ENCODE measurements around the gene SEPTIN8. TPM values are rescaled to one million over a fixed set of nuclear protein-coding genes. Genes with fewer than 3 reads are reported as not detected.

SEPTIN8 gene
- total and polyA plus RNA-seq, 4 experiments from 2014 or later, result 1.1 to 13.8 (median 8.0) TPM

DNA sequence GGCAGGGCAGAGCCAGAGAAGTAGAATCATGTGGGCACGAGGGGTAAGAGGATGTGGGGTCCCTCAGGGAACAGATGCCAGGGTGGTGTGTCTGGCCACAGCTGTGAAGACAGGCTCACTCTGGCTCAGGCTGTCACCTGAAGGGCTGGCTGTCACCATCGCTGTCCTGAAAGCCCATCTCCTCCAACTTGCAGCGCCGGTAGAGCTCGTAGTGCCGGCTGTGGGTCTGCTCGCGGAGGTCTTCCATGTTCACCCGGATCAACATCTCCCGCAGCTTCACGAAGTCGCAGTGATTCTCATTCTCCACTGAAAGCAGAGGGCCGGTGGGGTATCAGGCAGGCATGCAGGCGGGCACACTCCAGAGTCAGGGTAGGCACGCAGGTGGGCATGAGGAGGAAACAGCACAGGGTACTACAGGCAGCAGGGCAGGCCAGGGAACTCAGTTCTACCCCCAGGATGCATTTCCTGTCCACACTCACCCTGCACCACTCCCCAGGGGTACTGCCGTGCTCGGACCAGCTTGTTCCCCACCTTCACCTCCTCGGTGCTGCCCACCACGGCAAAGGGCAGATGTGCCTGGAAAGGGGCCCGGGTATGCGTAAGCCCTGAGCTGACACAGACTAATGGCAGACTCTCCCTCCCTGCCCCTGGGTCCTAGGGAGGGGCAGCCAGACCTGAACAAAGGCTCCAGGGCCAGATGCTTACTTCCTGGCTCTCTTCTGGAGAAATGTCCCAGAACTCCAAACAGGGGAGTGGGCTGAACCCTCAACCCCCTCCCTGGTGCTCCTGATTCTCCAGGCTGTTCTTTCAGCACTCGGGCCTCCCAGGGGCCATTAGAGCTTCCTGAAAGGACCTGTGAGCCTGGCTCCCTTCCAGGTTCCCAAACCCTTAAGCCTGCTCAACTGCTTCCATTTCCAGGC is 15.5 kb downstream of the SEPTIN8 start:
- intact Hi-C loops (cut with micrococcal nuclease), result no loop called here
- peak overlapping the region in 3 of 7 donors; percentile 6 to 34 (median 26) for H3K27ac Mint-ChIP-seq
- H3K27me3 Mint-ChIP-seq, result no peaks in the 10 kb centered on the region
- no peaks in the 10 kb centered on the region for H3K9me3 Mint-ChIP-seq
- no peak for DNase-seq
- ChIA-PET CTCF (ENCODE audit: partially characterized antibody) (interaction anchor here (1.5 kb wide), 1 partner anchor 15 kb away, joined by 4 read pairs; the partner anchor contains the start of gene CCNI2), POLR2A (ENCODE audit: partially characterized antibody) (interaction anchor here (3.3 kb wide), 1 partner anchor 14 kb away, joined by 12 read pairs; the partner anchor contains the start of gene CCNI2)
- H3K9me3 ChIP-seq (ENCODE audit: control insufficient read depth in 1 of 2, low read length in 2 of 2), result no peaks in the 10 kb centered on the region
- no peaks in the 10 kb centered on the region for H3K4me1 ChIP-seq (ENCODE audit: insufficient read depth, low read length)
- H3K27me3 ChIP-seq (ENCODE audit: insufficient read depth, low read length), result no peaks in the 10 kb centered on the region
- no peak overlapping the region for H3K27ac ChIP-seq (ENCODE audit: low read depth, low read length)
- H3K4me3 ChIP-seq (ENCODE audit: low read length in 2 of 2), result no peak overlapping the region
- peaks cover 0 to 31% of the 10 kb centered on the region in 2 donors for H3K36me3 Mint-ChIP-seq
- H3K4me3 Mint-ChIP-seq, result no peak overlapping the region
- peaks cover 0 to 1% (median 0%) of the 10 kb centered on the region in 4 donors for H3K4me1 Mint-ChIP-seq
- peaks cover 12% of the 10 kb centered on the region for H3K36me3 ChIP-seq (ENCODE audit: insufficient read depth, low read length)

DNA sequence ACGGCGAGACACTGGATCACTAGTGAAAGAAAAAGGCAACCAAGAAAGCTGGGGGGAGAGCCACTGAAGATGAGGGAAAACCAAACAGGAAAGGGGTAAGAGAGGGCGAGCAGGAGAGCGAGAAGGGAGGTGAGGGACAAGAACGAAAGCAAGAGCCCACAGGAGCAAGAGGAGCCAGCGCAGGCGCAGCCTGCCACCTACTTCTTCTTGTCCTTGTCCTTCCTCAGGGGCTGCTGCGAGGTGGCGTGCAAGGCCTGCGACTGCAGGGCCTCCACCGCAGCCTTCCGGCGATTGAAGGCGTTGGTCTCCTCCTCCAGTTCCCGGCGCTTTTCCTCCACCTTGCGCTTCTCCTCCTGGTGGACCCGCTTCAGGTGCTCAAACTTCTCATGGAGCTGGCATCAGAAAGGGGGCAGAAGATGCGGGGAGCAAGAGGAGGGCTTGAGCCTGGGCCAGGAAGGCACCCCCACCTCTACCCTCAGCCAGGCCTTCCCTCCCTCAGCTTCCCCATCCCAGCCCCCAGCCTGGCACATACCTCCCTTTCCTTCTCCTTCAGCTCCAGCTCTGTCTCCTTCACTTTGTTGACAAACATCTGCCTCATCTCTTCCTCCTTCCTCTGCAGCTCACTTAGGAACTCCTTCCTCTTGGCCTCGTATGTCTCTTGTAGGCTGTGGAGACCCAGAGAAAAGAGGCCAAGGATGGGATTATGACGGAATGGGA is 16.3 kb downstream of the SEPTIN8 start:
- Histone ChIP-seq H3K27me3 (ENCODE audit: insufficient read depth, low read length) (no peaks in the 10 kb centered on the region), H3K4me3 (ENCODE audit: low read length in 2 of 2) (no peak overlapping the region), H3K9me3 (ENCODE audit: control insufficient read depth in 1 of 2, low read length in 2 of 2) (no peaks in the 10 kb centered on the region), H3K4me1 (ENCODE audit: insufficient read depth, low read length) (no peaks in the 10 kb centered on the region), H3K36me3 (ENCODE audit: insufficient read depth, low read length) (peaks cover 12% of the 10 kb centered on the region), H3K27ac (ENCODE audit: low read depth, low read length) (no peak overlapping the region)
- ChIA-PET CTCF (ENCODE audit: partially characterized antibody) (interaction anchor here (1.5 kb wide), 1 partner anchor 14 kb away, joined by 4 read pairs; the partner anchor contains the start of gene CCNI2), POLR2A (ENCODE audit: partially characterized antibody) (interaction anchor here (0.6 to 3.3 kb wide), 2 partner anchors 11 to 14 kb away, joined by 3 to 12 read pairs; partner anchors contain the start of gene CCNI2)
- H3K36me3 Mint-ChIP-seq, result peaks cover 0 to 34% of the 10 kb centered on the region in 2 donors
- intact Hi-C loops (cut with micrococcal nuclease), result no loop called here
- H3K4me3 Mint-ChIP-seq, result no peak overlapping the region
- H3K9me3 Mint-ChIP-seq, result no peaks in the 10 kb centered on the region
- peak overlapping the region in 3 of 7 donors; percentile 26 to 43 (median 34) for H3K27ac Mint-ChIP-seq
- DNase-seq, result no peak
- no peaks in the 10 kb centered on the region for H3K27me3 Mint-ChIP-seq
- H3K4me1 Mint-ChIP-seq, result peaks cover 0 to 1% (median 0%) of the 10 kb centered on the region in 4 donors

DNA sequence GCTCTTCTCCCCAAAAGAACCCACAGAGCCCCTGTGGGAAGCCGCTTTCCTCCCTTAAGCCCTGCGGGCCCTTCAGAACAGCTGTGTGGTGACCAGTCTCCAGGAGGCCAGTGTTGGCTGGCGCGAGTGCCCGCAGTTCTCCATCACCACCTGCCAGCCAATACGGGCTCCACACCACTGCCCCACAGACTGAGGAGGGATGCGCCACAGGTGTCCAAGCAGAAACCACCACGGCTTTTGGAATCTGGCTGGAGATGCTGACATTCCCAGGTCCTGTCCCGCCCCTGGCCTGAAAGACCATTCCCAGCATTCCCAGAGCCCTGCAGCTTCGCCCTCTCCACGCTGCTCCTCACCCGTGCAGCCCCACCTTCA is 17.0 kb downstream of the SEPTIN8 start:
- no peaks in the 10 kb centered on the region for H3K4me1 ChIP-seq (ENCODE audit: insufficient read depth, low read length)
- peaks cover 12% of the 10 kb centered on the region for H3K36me3 ChIP-seq (ENCODE audit: insufficient read depth, low read length)
- CTCF ChIA-PET (ENCODE audit: partially characterized antibody), result no interaction called here
- intact Hi-C loops (cut with micrococcal nuclease), result no loop called here
- H3K27me3 Mint-ChIP-seq, result no peaks in the 10 kb centered on the region
- no peak overlapping the region for H3K27ac Mint-ChIP-seq
- POLR2A ChIA-PET (ENCODE audit: partially characterized antibody), result interaction anchor here (3.3 kb wide), 1 partner anchor 13 kb away, joined by 12 read pairs; the partner anchor contains the start of gene CCNI2
- H3K4me1 Mint-ChIP-seq, result peaks cover 0 to 3% (median 0%) of the 10 kb centered on the region in 4 donors
- no peaks in the 10 kb centered on the region for H3K9me3 ChIP-seq (ENCODE audit: control insufficient read depth in 1 of 2, low read length in 2 of 2)
- H3K4me3 Mint-ChIP-seq, result no peak overlapping the region
- no peak overlapping the region for H3K4me3 ChIP-seq (ENCODE audit: low read length in 2 of 2)
- H3K36me3 Mint-ChIP-seq, result peaks cover 0 to 34% of the 10 kb centered on the region in 2 donors
- no peak overlapping the region for H3K27ac ChIP-seq (ENCODE audit: low read depth, low read length)
- no peaks in the 10 kb centered on the region for H3K27me3 ChIP-seq (ENCODE audit: insufficient read depth, low read length)
- no peak for DNase-seq
- no peaks in the 10 kb centered on the region for H3K9me3 Mint-ChIP-seq

DNA sequence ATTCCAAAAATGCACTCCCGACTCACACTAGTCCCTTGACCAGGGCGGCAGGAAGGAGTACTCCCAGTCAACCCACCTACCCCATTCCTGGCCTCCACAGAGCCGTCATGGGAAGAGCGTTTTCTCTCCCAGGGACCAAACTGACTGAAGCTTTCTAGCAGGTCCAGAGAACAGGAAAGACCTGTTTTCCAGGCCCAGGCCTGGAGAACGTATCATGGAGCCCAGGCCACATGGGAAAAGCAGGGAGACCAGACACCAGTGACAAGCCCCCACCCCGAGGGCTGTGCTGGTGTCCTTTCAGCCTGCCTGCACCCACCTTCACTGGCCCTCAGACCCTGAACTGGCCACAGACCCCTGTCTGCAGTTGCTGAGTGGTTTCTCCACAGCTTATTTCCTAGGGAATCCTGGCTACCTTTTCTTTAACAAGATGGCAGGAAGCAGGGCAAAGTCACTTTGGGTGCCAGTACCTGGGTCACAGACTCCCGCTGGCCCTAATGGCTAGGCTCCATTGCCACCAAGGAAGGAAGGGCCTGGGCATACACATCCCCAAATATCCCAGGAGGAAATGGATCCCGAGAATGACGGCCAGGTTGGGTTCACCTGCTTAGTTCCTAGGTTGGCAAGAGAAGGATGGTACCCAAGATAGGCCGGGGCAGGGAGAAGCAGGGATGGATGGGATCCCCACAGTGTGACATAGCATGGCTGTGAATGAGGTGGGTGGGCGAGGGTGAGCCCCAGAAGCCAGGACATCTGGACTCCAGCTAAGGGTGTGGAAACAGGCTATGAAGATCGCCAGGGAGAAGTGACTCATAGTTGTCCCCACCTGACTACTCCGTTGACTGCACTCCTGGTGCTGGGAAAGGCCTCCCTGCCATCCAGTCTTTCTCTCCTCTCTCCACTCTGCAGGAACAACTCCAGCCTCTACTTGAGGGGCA is 17.7 kb downstream of the SEPTIN8 start:
- Mint-ChIP-seq H3K27me3 (no peaks in the 10 kb centered on the region), H3K27ac (peak overlapping the region in 1 of 7 donors; percentile 48), H3K36me3 (peaks cover 0 to 33% of the 10 kb centered on the region in 2 donors), H3K4me1 (peaks cover 0 to 4% (median under 1%) of the 10 kb centered on the region in 4 donors), H3K4me3 (no peak overlapping the region), H3K9me3 (no peaks in the 10 kb centered on the region)
- no peak overlapping the region for H3K27ac ChIP-seq (ENCODE audit: low read depth, low read length)
- H3K27me3 ChIP-seq (ENCODE audit: insufficient read depth, low read length), result no peaks in the 10 kb centered on the region
- no peaks in the 10 kb centered on the region for H3K9me3 ChIP-seq (ENCODE audit: control insufficient read depth in 1 of 2, low read length in 2 of 2)
- intact Hi-C loops (cut with micrococcal nuclease), result no loop called here
- H3K36me3 ChIP-seq (ENCODE audit: insufficient read depth, low read length), result peaks cover 7% of the 10 kb centered on the region
- POLR2A ChIA-PET (ENCODE audit: partially characterized antibody), result interaction anchor here (3.3 kb wide), 1 partner anchor 12 kb away, joined by 12 read pairs; the partner anchor contains the start of gene CCNI2
- H3K4me1 ChIP-seq (ENCODE audit: insufficient read depth, low read length), result no peaks in the 10 kb centered on the region
- CTCF ChIA-PET (ENCODE audit: partially characterized antibody), result no interaction called here
- no peak for DNase-seq
- H3K4me3 ChIP-seq (ENCODE audit: low read length in 2 of 2), result no peak overlapping the region

DNA sequence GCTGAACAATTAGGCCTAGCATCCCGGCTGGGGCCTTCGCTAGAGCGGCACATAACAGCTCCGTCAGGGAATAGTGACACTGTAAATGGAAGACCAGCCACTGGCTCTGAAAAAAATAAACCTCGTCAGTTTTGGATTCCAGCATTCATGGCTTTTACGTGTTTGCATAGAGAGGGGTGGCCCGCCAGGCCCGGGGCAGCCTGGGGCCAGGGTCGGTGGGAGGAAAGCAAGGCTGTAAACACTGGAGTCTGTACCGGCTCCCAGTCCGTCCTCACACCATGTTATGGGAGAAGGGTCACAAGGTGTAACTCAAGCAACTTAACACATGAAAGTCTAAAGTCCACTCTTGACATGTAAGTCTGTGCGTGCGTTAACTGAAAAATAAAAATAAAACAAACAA is 18.6 kb downstream of the SEPTIN8 start:
- Mint-ChIP-seq H3K4me3 (no peak overlapping the region), H3K27ac (no peak overlapping the region), H3K4me1 (peaks cover 0 to 4% (median 2%) of the 10 kb centered on the region in 4 donors), H3K27me3 (no peaks in the 10 kb centered on the region), H3K9me3 (no peaks in the 10 kb centered on the region), H3K36me3 (peaks cover 3 to 35% of the 10 kb centered on the region in 2 donors)
- no peak overlapping the region for H3K4me3 ChIP-seq (ENCODE audit: low read length in 2 of 2)
- ChIA-PET POLR2A (ENCODE audit: partially characterized antibody) (interaction anchor here (1.3 to 1.8 kb wide), 2 partner anchors 11 to 21 kb away, joined by 4 to 5 read pairs; partner anchors contain the start of genes CCNI2 and KIF3A), CTCF (ENCODE audit: partially characterized antibody) (interaction anchor here (1.0 to 1.5 kb wide), 3 partner anchors 10 to 372 kb away, joined by 3 to 7 read pairs (median 5); partner anchors contain the start of gene CCNI2)
- peaks cover 3% of the 10 kb centered on the region for H3K36me3 ChIP-seq (ENCODE audit: insufficient read depth, low read length)
- no peaks in the 10 kb centered on the region for H3K4me1 ChIP-seq (ENCODE audit: insufficient read depth, low read length)
- H3K27ac ChIP-seq (ENCODE audit: low read depth, low read length), result no peak overlapping the region
- no peak for DNase-seq
- no peaks in the 10 kb centered on the region for H3K27me3 ChIP-seq (ENCODE audit: insufficient read depth, low read length)
- intact Hi-C loops (cut with micrococcal nuclease), result no loop called here
- no peaks in the 10 kb centered on the region for H3K9me3 ChIP-seq (ENCODE audit: control insufficient read depth in 1 of 2, low read length in 2 of 2)

DNA sequence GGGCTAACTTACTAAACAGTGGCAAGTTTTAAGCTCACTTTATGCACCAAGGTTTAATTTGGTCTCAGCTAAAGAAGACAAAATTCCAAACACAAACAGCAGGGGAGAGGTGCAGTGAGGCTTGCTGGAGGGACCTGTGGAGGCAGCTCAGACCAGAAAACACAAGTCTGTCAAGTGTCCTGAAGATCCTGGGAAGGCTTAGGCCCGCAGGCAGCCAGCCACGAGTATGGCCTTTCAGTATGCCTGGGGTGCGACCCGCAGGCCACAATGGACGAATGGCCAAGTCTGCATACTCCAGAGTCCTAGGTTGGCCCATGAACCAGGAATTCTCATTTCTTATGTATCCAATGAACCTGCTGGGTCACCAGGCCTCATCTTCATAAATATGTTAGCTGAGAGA is 20.5 kb downstream of the SEPTIN8 start:
- CTCF ChIA-PET (ENCODE audit: partially characterized antibody), result interaction anchor here (1.4 kb wide), 1 partner anchor 9 kb away, joined by 5 read pairs; the partner anchor contains the start of gene CCNI2
- Histone ChIP-seq H3K27ac (ENCODE audit: low read depth, low read length) (no peak overlapping the region), H3K4me3 (ENCODE audit: low read length in 2 of 2) (no peak overlapping the region), H3K4me1 (ENCODE audit: insufficient read depth, low read length) (no peaks in the 10 kb centered on the region), H3K36me3 (ENCODE audit: insufficient read depth, low read length) (no peaks in the 10 kb centered on the region), H3K27me3 (ENCODE audit: insufficient read depth, low read length) (no peaks in the 10 kb centered on the region), H3K9me3 (ENCODE audit: control insufficient read depth in 1 of 2, low read length in 2 of 2) (no peaks in the 10 kb centered on the region)
- H3K27ac Mint-ChIP-seq, result peak overlapping the region in 1 of 7 donors; percentile 7
- intact Hi-C loops (cut with micrococcal nuclease), result no loop called here
- H3K4me1 Mint-ChIP-seq, result peaks cover 2 to 5% (median 5%) of the 10 kb centered on the region in 4 donors
- peaks cover 12 to 36% of the 10 kb centered on the region in 2 donors for H3K36me3 Mint-ChIP-seq
- POLR2A ChIA-PET (ENCODE audit: partially characterized antibody), result interaction anchor here (0.5 to 1.1 kb wide), 2 partner anchors 9 to 64 kb away, joined by 3 to 4 read pairs; partner anchors contain the start of gene CCNI2
- no peak overlapping the region for H3K4me3 Mint-ChIP-seq
- H3K27me3 Mint-ChIP-seq, result no peaks in the 10 kb centered on the region
- no peaks in the 10 kb centered on the region for H3K9me3 Mint-ChIP-seq
- DNase-seq, result no peak

All from CD4-positive, alpha-beta memory T cell (primary cell).